Panc1 (cell line): ENCODE results near the gene SOBP. TPM values are rescaled to one million over a fixed set of nuclear protein-coding genes. Genes with fewer than 3 reads are reported as not detected.

Experiments
- ATAC-seq: fragments of 200-7000 bp; cut with Tn5 transposase; 2 replicates; pipeline ENCODE4 v1.9.1; 2020; ENCODE audit warnings: mild to moderate bottlenecking, moderate library complexity
- BruUV-seq: library from RNA; stranded (reverse); fragments of 400-500 nt; replicated peaks from 2 replicates; lab custom pipeline; 2021; lab: Mats Ljungman, UMichigan
- CTCF ChIA-PET: fragments of 300-600 bp; sonication (Branson Sonifier 250); formaldehyde crosslinking; loops from one replicate; lab custom pipeline; 2022; ENCODE audit warnings: antibody characterized with exemption; lab: Charles Lee
- POLR2A ChIA-PET: fragments of 300-600 bp; sonication (Branson Sonifier 250); formaldehyde crosslinking; loops from one replicate; lab custom pipeline; 2022; ENCODE audit warnings: antibody characterized with exemption; lab: Charles Lee
- DNase-seq: peaks from one replicate; pipeline ENCODE4 v3.0.0-alpha.2; 2010; ENCODE audit warnings: low read depth, low spot score
- H3K27ac ChIP-seq: 2 replicates; pipeline ENCODE4 v1.5.1; 2011; ENCODE audit warnings: mild to moderate bottlenecking, low read length, inconsistent platforms
- H3K27me3 ChIP-seq: fragments of 200-500 bp; sonication (Bioruptor generic); 2 replicates; pipeline ENCODE4 v1.6.0; 2014; ENCODE audit warnings: low read length, inconsistent platforms; ENCODE audit not compliant: control insufficient read depth, insufficient read depth
- H3K36me3 ChIP-seq: fragments of 200-500 bp; sonication (Bioruptor generic); 2 replicates; pipeline ENCODE4 v1.5.1; 2014; ENCODE audit warnings: inconsistent platforms, mild to moderate bottlenecking, low read length, moderate library complexity; ENCODE audit not compliant: control insufficient read depth, insufficient read depth
- H3K4me1 ChIP-seq: 2 replicates; pipeline ENCODE4 v1.5.1; 2011; ENCODE audit warnings: inconsistent platforms, mild to moderate bottlenecking, low read length, moderate library complexity; ENCODE audit not compliant: control insufficient read depth, insufficient read depth
- H3K4me3 ChIP-seq, 2 experiments: 2 replicates each; pipeline ENCODE4 v1.5.1; 2011 to 2012; ENCODE audit warnings: low read depth in 2 of 2, low read length in 2 of 2, mild to moderate bottlenecking in 2 of 2, inconsistent platforms in 1 of 2, moderate library complexity in 1 of 2
- H3K9me3 ChIP-seq: fragments of 200-500 bp; sonication (Bioruptor generic); 2 replicates; pipeline ENCODE4 v1.5.1; 2014; ENCODE audit warnings: low read depth, mild to moderate bottlenecking, inconsistent platforms, low read length, moderate library complexity; ENCODE audit not compliant: control insufficient read depth, insufficient read depth
- CTCF ChIP-seq: fragments of 450-650 bp; IDR thresholded peaks from 2 replicates; pipeline ENCODE4 v1.5.1; 2017; ENCODE audit warnings: mild to moderate bottlenecking
- POLR2AphosphoS5 ChIP-seq: IDR thresholded peaks from 2 replicates; pipeline ENCODE4 v1.6.1; 2012; ENCODE audit warnings: mild to moderate bottlenecking, low read depth, low read length, moderate library complexity
- REST ChIP-seq, 2 experiments: IDR thresholded peaks; 2 replicates each; pipeline ENCODE4 v1.6.1; 2011 to 2012; ENCODE audit warnings: low read depth in 2 of 2, control low read depth in 1 of 2, low read length in 1 of 2, mild to moderate bottlenecking in 1 of 2, moderate library complexity in 1 of 2; ENCODE audit not compliant: insufficient read depth in 1 of 2
- SIN3A ChIP-seq: IDR thresholded peaks from 2 replicates; pipeline ENCODE4 v1.6.1; 2012; ENCODE audit warnings: low read depth, mild to moderate bottlenecking, low read length, moderate library complexity, borderline replicate concordance; ENCODE audit not compliant: insufficient read depth
- TCF7L2 ChIP-seq: IDR thresholded peaks from 2 replicates; pipeline ENCODE4 v1.6.1; 2011; ENCODE audit warnings: mild to moderate bottlenecking, low read depth, low read length, inconsistent platforms
- in situ Hi-C: cut with HindIII; loops from 2 replicates; pipeline ENCODE4 v1.10.0; 2016; ENCODE audit warnings: low sequenced_read_pairs, low pct_unique_long_range_greater_than_20kb
- intact Hi-C: fragments of 100-400 bp; cut with micrococcal nuclease; formaldehyde crosslinking; loops from one replicate; pipeline ENCODE4 v1.10.0; 2022; ENCODE audit not compliant: unreplicated experiment
- total RNA-seq: library from RNA; stranded (reverse); gene quantifications from one replicate; pipeline ENCODE4 v1.2.1, GENCODE V29; 2021; ENCODE audit not compliant: unreplicated experiment

SOBP gene
- total RNA-seq, 1 experiment from 2014 or later, result 9.0 TPM

GRCh38 chr6:107703606-107704005 is 213.7 kb downstream of the SOBP start:
- no peak for TF ChIP-seq REST (IDR thresholded peaks at IDR 0.05; ENCODE audit: insufficient read depth in 1 of 2, low read depth in 2 of 2, low read length in 1 of 2)
- no peak for TF ChIP-seq POLR2AphosphoS5
- TF ChIP-seq TCF7L2, result no peak
- TF ChIP-seq CTCF, result no peak
- TF ChIP-seq SIN3A, result no peak
- intact Hi-C loops (no loop called here), in situ Hi-C loops (no loop called here)
- BruUV-seq, result no TSS peak
- CTCF ChIA-PET, result interaction anchor here (0.9 kb wide), 1 partner anchor 27 kb away, joined by 3 read pairs; no protein-coding TSS in a partner anchor
- POLR2A ChIA-PET, result no interaction called here
- peaks cover 3% of the 10 kb centered on the region for H3K27me3 ChIP-seq
- DNase-seq (no peak), ATAC-seq (no peak)
- no peaks in the 10 kb centered on the region for H3K4me1 ChIP-seq
- H3K4me3 ChIP-seq, result no peak overlapping the region
- H3K9me3 ChIP-seq, result no peaks in the 10 kb centered on the region
- H3K27ac ChIP-seq, result no peak overlapping the region
- no peaks in the 10 kb centered on the region for H3K36me3 ChIP-seq

- H3K36me3 ChIP-seq, result no peaks in the 10 kb centered on the region
- ChIA-PET CTCF (interaction anchor here (0.5 to 0.9 kb wide), 3 partner anchors 9 to 460 kb away, joined by 3 read pairs; no protein-coding TSS in a partner anchor), POLR2A (interaction anchor here (0.7 kb wide), 1 partner anchor 107 kb away, joined by 3 read pairs; no protein-coding TSS in a partner anchor)
- H3K4me3 ChIP-seq, result peak overlapping the region in 1 of 2 experiments; percentile 23; a peak in 1 of 4 replicates
- no TSS peak for BruUV-seq
- H3K9me3 ChIP-seq, result no peaks in the 10 kb centered on the region
- H3K27me3 ChIP-seq, result no peaks in the 10 kb centered on the region; the same call in 1 of the 2 replicates
- in situ Hi-C loops, result no loop called here
- intact Hi-C loops, result no loop called here
- DNase-seq (peak; percentile 7), ATAC-seq (peak; percentile 49; the same call in 1 of the 2 replicates)
- no peaks in the 10 kb centered on the region for H3K4me1 ChIP-seq
- no peak overlapping the region for H3K27ac ChIP-seq
- TF ChIP-seq TCF7L2 (no peak), SIN3A (no peak), REST (IDR thresholded peaks at IDR 0.05; ENCODE audit: insufficient read depth in 1 of 2, low read depth in 2 of 2, low read length in 1 of 2) (no peak), CTCF (peak; percentile 95), POLR2AphosphoS5 (no peak)
Measured at GRCh38 chr6:107704347-107705013, 214.6 kb downstream of the SOBP start.
